ENCODE data around the gene LILRA5. TPM values are rescaled to one million over a fixed set of nuclear protein-coding genes. Genes with fewer than 3 reads are reported as not detected.
"Not testable (repeated sequence)": the region's sequence is repeated elsewhere in the genome, so short reads cannot be mapped to it uniquely, and the experiment has no call there.

Gene LILRA5
- total and polyA plus RNA-seq, 2 of the 4 experiments (the other 2 are of a cell fraction) = not detected

DNA sequence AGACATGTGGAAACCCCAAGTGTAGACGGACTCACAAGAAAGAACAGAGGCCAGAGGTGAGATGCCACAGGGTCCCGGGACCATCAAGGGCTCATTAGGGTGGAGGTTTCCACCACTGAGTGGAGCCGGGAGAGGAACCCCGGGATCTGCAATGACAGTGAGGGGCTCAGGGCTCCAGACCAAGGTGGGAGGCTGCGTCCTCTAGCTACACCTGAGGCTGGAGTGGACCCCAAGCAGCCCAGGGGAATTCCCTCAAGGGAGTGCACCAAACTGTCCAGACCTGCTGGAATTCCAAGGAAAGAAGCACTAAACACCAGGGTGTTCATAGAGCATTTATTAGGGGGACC, 31.3 kb downstream of the LILRA5 start:
- H2AK9ac ChIP-seq (replicated peaks; ENCODE audit: low read depth, low read length, poor library complexity); H3K9me1 ChIP-seq (ENCODE audit: insufficient read depth, low read length); H3K4me1 ChIP-seq (ENCODE audit: control insufficient read depth, insufficient read depth, low read length); BruUV-seq (replicated peaks); H2BK15ac ChIP-seq (ENCODE audit: low read depth, low read length); ATAC-seq (ENCODE audit: low read depth); H3K36me3 ChIP-seq (ENCODE audit: control insufficient read depth, insufficient read depth, low read length); CTCF ChIA-PET; DNase-seq; H3K27ac ChIP-seq (ENCODE audit: insufficient read depth, low read length); H4K20me1 ChIP-seq (ENCODE audit: insufficient read depth, low read length); H3K56ac ChIP-seq (ENCODE audit: extremely low read depth, insufficient read depth, low read length); H3K79me1 ChIP-seq (ENCODE audit: low read depth in 1 of 2, low read length in 2 of 2); POLR2A ChIA-PET (ENCODE audit: unreplicated experiment); H2BK20ac ChIP-seq (ENCODE audit: low read depth, low read length); H2AFZ ChIP-seq (replicated peaks; ENCODE audit: low read length, poor library complexity); H2BK120ac ChIP-seq (ENCODE audit: low read depth, low read length); H3K4ac ChIP-seq (ENCODE audit: low read depth, low read length); H4K8ac ChIP-seq (ENCODE audit: low read depth in 2 of 2, low read length in 2 of 2); intact Hi-C loops (cut with micrococcal nuclease); dilution Hi-C loops (cut with HindIII; ENCODE audit: low sequenced_read_pairs, unreplicated experiment); H3K18ac ChIP-seq (ENCODE audit: low read depth, low read length); H3K23ac ChIP-seq (ENCODE audit: low read depth, low read length); H2BK5ac ChIP-seq (ENCODE audit: low read depth, low read length, poor library complexity, severe bottlenecking); H4K91ac ChIP-seq (ENCODE audit: insufficient read depth, low read depth, low read length); H2AK5ac ChIP-seq (ENCODE audit: low read depth, low read length); H4K5ac ChIP-seq (ENCODE audit: low read depth, low read length); H3K14ac ChIP-seq (replicated peaks; ENCODE audit: low read depth, low read length); H3K4me3 ChIP-seq (ENCODE audit: insufficient read depth, low read depth, low read length); H3K27me3 ChIP-seq (ENCODE audit: control insufficient read depth, insufficient read depth, low read length); H3K9ac ChIP-seq (ENCODE audit: low read depth, low read length); H3K9me3 ChIP-seq (ENCODE audit: control insufficient read depth, insufficient read depth, low read length); H3K4me2 ChIP-seq (ENCODE audit: low read depth, low read length): not testable (repeated sequence)
- in situ Hi-C loops (cut with MboI; ENCODE audit: low sequenced_read_pairs) = loop anchor here (5.0 kb wide), 1 partner anchor 351 kb away; the partner anchor contains the start of gene LILRB1
- no CpG with 5 or more reads among the region's 5 CpGs for WGBS, 2 experiments (ENCODE audit: extremely low coverage in 2 of 2, insufficient read length in 1 of 2)

Data from IMR-90 (cell line).